ENCODE data around the gene MRPL17.
"Not testable (repeated sequence)": the region's sequence is repeated elsewhere in the genome, so short reads cannot be mapped to it uniquely, and the experiment has no call there.

The MRPL17 gene

GRCh38 chr11:6717426-6717825 is 34.3 kb upstream of the MRPL17 start:
- DNase-seq (ENCODE audit: extremely low read depth, low read depth) = no peak

GRCh38 chr11:6711552-6711951 is 28.4 kb upstream of the MRPL17 start:
- DNase-seq (ENCODE audit: extremely low read depth, low read depth) = not testable (repeated sequence)
- TF ChIP-seq CTCF (IDR thresholded peaks at IDR 0.05; ENCODE audit: low read depth, low read length) = peak; percentile 27

More at GRCh38 chr11:6717426-6717825, 34.3 kb upstream of the MRPL17 start:
- no peak for TF ChIP-seq CTCF (IDR thresholded peaks at IDR 0.05; ENCODE audit: low read depth, low read length)

GRCh38 chr11:6708876-6709275 is 25.7 kb upstream of the MRPL17 start:
- TF ChIP-seq CTCF (IDR thresholded peaks at IDR 0.05; ENCODE audit: low read depth, low read length) = no peak
- DNase-seq (ENCODE audit: extremely low read depth, low read depth) = no peak

- peak; percentile 96 for TF ChIP-seq CTCF (IDR thresholded peaks at IDR 0.05; ENCODE audit: low read depth, low read length)
- DNase-seq (ENCODE audit: extremely low read depth, low read depth) = no peak
Observed at GRCh38 chr11:6705905-6706535, 22.9 kb upstream of the MRPL17 start.

- DNase-seq (ENCODE audit: extremely low read depth, low read depth) = no peak
- TF ChIP-seq CTCF (IDR thresholded peaks at IDR 0.05; ENCODE audit: low read depth, low read length) = peak; percentile 69
Observed at GRCh38 chr11:6703247-6704063, 20.3 kb upstream of the MRPL17 start.

- not testable (repeated sequence) for DNase-seq (ENCODE audit: extremely low read depth, low read depth)
Observed at GRCh38 chr11:6701955-6702354, 18.8 kb upstream of the MRPL17 start.

GRCh38 chr11:6695377-6695776 is 12.2 kb upstream of the MRPL17 start:
- no peak for TF ChIP-seq CTCF (IDR thresholded peaks at IDR 0.05; ENCODE audit: low read depth, low read length)
- DNase-seq (ENCODE audit: extremely low read depth, low read depth) = no peak

Data from AG09319 (cell line).